BLaER1 (cell line): ENCODE data around the gene GPR39.

ENCODE experiments used
- H3K27ac ChIP-seq: shearing (Covaris generic); formaldehyde crosslinking; 2 replicates; pipeline ENCODE4 v1.8.1; 2022
- H3K27me3 ChIP-seq: shearing (Covaris generic); formaldehyde crosslinking; 2 replicates; pipeline ENCODE4 v1.8.1; 2022
- H3K36me3 ChIP-seq: shearing (Covaris generic); formaldehyde crosslinking; 2 replicates; pipeline ENCODE4 v1.8.1; 2022
- H3K4me1 ChIP-seq: shearing (Covaris generic); formaldehyde crosslinking; 2 replicates; pipeline ENCODE4 v1.8.1; 2022
- H3K4me2 ChIP-seq: shearing (Covaris generic); formaldehyde crosslinking; 2 replicates; pipeline ENCODE4 v1.8.1; 2022
- H3K4me3 ChIP-seq: shearing (Covaris generic); formaldehyde crosslinking; 2 replicates; pipeline ENCODE4 v1.8.1; 2022
- H3K9ac ChIP-seq: shearing (Covaris generic); formaldehyde crosslinking; 2 replicates; pipeline ENCODE4 v1.8.1; 2022
- H3K9me3 ChIP-seq: shearing (Covaris generic); formaldehyde crosslinking; 2 replicates; pipeline ENCODE4 v1.8.1; 2022
- H4K20me1 ChIP-seq: shearing (Covaris generic); formaldehyde crosslinking; 2 replicates; pipeline ENCODE4 v1.8.1; 2022
- Cebpa-rat ChIP-seq: shearing (Covaris generic); IDR thresholded peaks from 2 replicates; pipeline ENCODE4 v1.8.1; 2022

The GPR39 gene

GRCh38 chr2:132654968-132655367, 238.4 kb downstream of the GPR39 start:
- Histone ChIP-seq H3K4me2 (no peak overlapping the region), H3K27ac (no peak overlapping the region), H3K9me3 (no peaks in the 10 kb centered on the region), H3K36me3 (no peaks in the 10 kb centered on the region), H4K20me1 (no peaks in the 10 kb centered on the region), H3K4me1 (no peaks in the 10 kb centered on the region), H3K27me3 (no peaks in the 10 kb centered on the region), H3K9ac (no peak overlapping the region), H3K4me3 (no peak overlapping the region)
- no peak for TF ChIP-seq Cebpa-rat

- Histone ChIP-seq H4K20me1 (no peaks in the 10 kb centered on the region), H3K9ac (no peak overlapping the region), H3K27ac (no peak overlapping the region), H3K9me3 (no peaks in the 10 kb centered on the region), H3K27me3 (no peaks in the 10 kb centered on the region), H3K4me2 (no peak overlapping the region), H3K36me3 (no peaks in the 10 kb centered on the region), H3K4me3 (no peak overlapping the region), H3K4me1 (no peaks in the 10 kb centered on the region)
- no peak for TF ChIP-seq Cebpa-rat
Observed at GRCh38 chr2:132656266-132656975, 239.8 kb downstream of the GPR39 start.

GRCh38 chr2:132659331-132659730, 242.7 kb downstream of the GPR39 start:
- Histone ChIP-seq H3K9me3 (no peaks in the 10 kb centered on the region), H3K4me2 (no peak overlapping the region)

GRCh38 chr2:132662732-132663131, 246.1 kb downstream of the GPR39 start:
- Histone ChIP-seq H3K9me3 (no peaks in the 10 kb centered on the region), H3K4me1 (no peaks in the 10 kb centered on the region), H4K20me1 (no peaks in the 10 kb centered on the region), H3K9ac (no peak overlapping the region), H3K4me3 (no peak overlapping the region), H3K4me2 (no peak overlapping the region), H3K27me3 (peaks cover 11% of the 10 kb centered on the region), H3K27ac (no peak overlapping the region), H3K36me3 (no peaks in the 10 kb centered on the region)
- TF ChIP-seq Cebpa-rat, result no peak

More at GRCh38 chr2:132659331-132659730, 242.7 kb downstream of the GPR39 start:
- Histone ChIP-seq H3K27me3 (no peaks in the 10 kb centered on the region), H3K4me1 (no peaks in the 10 kb centered on the region), H3K36me3 (no peaks in the 10 kb centered on the region), H3K4me3 (no peak overlapping the region), H4K20me1 (no peaks in the 10 kb centered on the region), H3K9ac (no peak overlapping the region), H3K27ac (no peak overlapping the region)
- TF ChIP-seq Cebpa-rat, result no peak

GRCh38 chr2:132664096-132664495, 247.5 kb downstream of the GPR39 start:
- peaks cover 25% of the 10 kb centered on the region for H3K27me3 ChIP-seq

GRCh38 chr2:132665401-132666140, 249.0 kb downstream of the GPR39 start:
- H3K4me2 ChIP-seq, result no peak overlapping the region
- peaks cover 25% of the 10 kb centered on the region for H4K20me1 ChIP-seq
- no peak overlapping the region for H3K4me3 ChIP-seq
- no peak overlapping the region for H3K9ac ChIP-seq
- peaks cover 11% of the 10 kb centered on the region; the same call in 1 of the 2 replicates for H3K9me3 ChIP-seq
- H3K27me3 ChIP-seq, result peaks cover 40% of the 10 kb centered on the region
- no peaks in the 10 kb centered on the region for H3K36me3 ChIP-seq
- no peak for TF ChIP-seq Cebpa-rat
- no peak overlapping the region for H3K27ac ChIP-seq
- peaks cover 17% of the 10 kb centered on the region for H3K4me1 ChIP-seq

More at GRCh38 chr2:132664096-132664495, 247.5 kb downstream of the GPR39 start:
- TF ChIP-seq Cebpa-rat, result no peak
- Histone ChIP-seq H3K4me3 (no peak overlapping the region), H3K9me3 (peaks cover 1% of the 10 kb centered on the region; the same call in 1 of the 2 replicates), H3K27ac (no peak overlapping the region), H3K4me1 (peaks cover 2% of the 10 kb centered on the region; the same call in 1 of the 2 replicates), H3K9ac (no peak overlapping the region), H4K20me1 (peaks cover 10% of the 10 kb centered on the region), H3K36me3 (no peaks in the 10 kb centered on the region), H3K4me2 (no peak overlapping the region)

GRCh38 chr2:132667706-132668105, 251.1 kb downstream of the GPR39 start:
- peaks cover 22% of the 10 kb centered on the region for H3K4me1 ChIP-seq
- no peak overlapping the region for H3K4me2 ChIP-seq
- no peak overlapping the region for H3K9ac ChIP-seq
- H4K20me1 ChIP-seq, result peaks cover 31% of the 10 kb centered on the region
- H3K4me3 ChIP-seq, result no peak overlapping the region
- peaks cover 54% of the 10 kb centered on the region for H3K27me3 ChIP-seq
- no peaks in the 10 kb centered on the region for H3K36me3 ChIP-seq
- TF ChIP-seq Cebpa-rat, result no peak
- H3K9me3 ChIP-seq, result peaks cover 11% of the 10 kb centered on the region; the same call in 1 of the 2 replicates
- no peak overlapping the region for H3K27ac ChIP-seq

- Histone ChIP-seq H3K4me1 (peaks cover 22% of the 10 kb centered on the region), H3K4me3 (peak overlapping the region; percentile 68; the same call in 1 of the 2 replicates), H3K27ac (no peak overlapping the region), H3K4me2 (no peak overlapping the region; the same call in none of the 2 replicates), H3K9me3 (peaks cover 11% of the 10 kb centered on the region; the same call in 1 of the 2 replicates), H3K36me3 (no peaks in the 10 kb centered on the region), H3K9ac (no peak overlapping the region), H4K20me1 (peaks cover 31% of the 10 kb centered on the region), H3K27me3 (peaks cover 54% of the 10 kb centered on the region)
- no peak for TF ChIP-seq Cebpa-rat
Observed at GRCh38 chr2:132668189-132668823, 251.7 kb downstream of the GPR39 start.

GRCh38 chr2:132668987-132669907, 252.6 kb downstream of the GPR39 start:
- Histone ChIP-seq H3K4me1 (peaks cover 22% of the 10 kb centered on the region), H3K27me3 (peaks cover 54% of the 10 kb centered on the region), H3K9me3 (peaks cover 11% of the 10 kb centered on the region; the same call in 1 of the 2 replicates), H3K36me3 (no peaks in the 10 kb centered on the region), H3K27ac (no peak overlapping the region), H3K4me3 (peak overlapping the region; percentile 68), H4K20me1 (peaks cover 31% of the 10 kb centered on the region), H3K9ac (no peak overlapping the region), H3K4me2 (peak overlapping the region; percentile 97)
- TF ChIP-seq Cebpa-rat, result no peak
